Activated CD4-positive, alpha-beta T cell treated with anti-CD3 and anti-CD28 coated beads for 48 hours (primary cell): Measurements from ENCODE around the gene METRN.
"Not testable (repeated sequence)": the region's sequence is repeated elsewhere in the genome, so short reads cannot be mapped to it uniquely, and the experiment has no call there.

Experiments used
- DNase-seq: peaks from one replicate; pipeline ENCODE4 v3.0.0-alpha.2; 2020

The METRN gene

GRCh38 chr16:739560-740458, 24.9 kb downstream of the METRN start:
- no peak for DNase-seq

GRCh38 chr16:740459-740763, 25.5 kb downstream of the METRN start:
- no peak for DNase-seq

- peak; percentile 95 for DNase-seq
Observed at GRCh38 chr16:740764-741505, 26.0 kb downstream of the METRN start, which contains the start of gene CIAO3. TSS of gene CIAO3 (minus strand) at chr16:740997. CDS start at chr16:740985, 12 bp downstream.

GRCh38 chr16:741986-742629, 27.2 kb downstream of the METRN start:
- DNase-seq: no peak

GRCh38 chr16:742894-743293, 28.0 kb downstream of the METRN start:
- DNase-seq: not testable (repeated sequence)

GRCh38 chr16:743794-744500, 29.0 kb downstream of the METRN start:
- peak; percentile 40 for DNase-seq

GRCh38 chr16:745739-746138, 30.8 kb downstream of the METRN start:
- peak; percentile 39 for DNase-seq

- DNase-seq: no peak
Observed at GRCh38 chr16:746637-747036, 31.7 kb downstream of the METRN start.

GRCh38 chr16:747978-748746, 33.2 kb downstream of the METRN start:
- DNase-seq: no peak

- no peak for DNase-seq
Observed at GRCh38 chr16:749010-749409, 34.1 kb downstream of the METRN start.

- no peak for DNase-seq
Observed at GRCh38 chr16:750485-750884, 35.6 kb downstream of the METRN start.

- no peak for DNase-seq
Observed at GRCh38 chr16:751152-752006, 36.5 kb downstream of the METRN start.

GRCh38 chr16:752007-752312, 37.0 kb downstream of the METRN start:
- no peak for DNase-seq

- not testable (repeated sequence) for DNase-seq
Observed at GRCh38 chr16:754121-754607, 39.2 kb downstream of the METRN start.

GRCh38 chr16:754656-755055, 39.7 kb downstream of the METRN start:
- no peak for DNase-seq

- no peak for DNase-seq
Observed at GRCh38 chr16:756428-756827, 41.5 kb downstream of the METRN start.

GRCh38 chr16:759110-759910, 44.4 kb downstream of the METRN start:
- DNase-seq: no peak

GRCh38 chr16:760065-760464, 45.1 kb downstream of the METRN start:
- DNase-seq: no peak

GRCh38 chr16:760545-761343, 45.8 kb downstream of the METRN start, which contains the start of gene MSLN:
TSS of gene MSLN (plus strand) at chr16:760734. CDS start at chr16:762681, 1,947 bp downstream.
- DNase-seq: no peak
